Suprapubic skin (tissue), 4 donors: ENCODE results near the gene TSHZ2. TPM values are rescaled to one million over a fixed set of nuclear protein-coding genes. Genes with fewer than 3 reads are reported as not detected.
A peak's percentile ranks its signal among the peaks of the same experiment; 100 is the strongest.

Source experiments
- DNase-seq, 2 donors: peaks; one replicate each; pipeline ENCODE4 v3.0.0-alpha.2; 2019; ENCODE audit warnings: low spot score in 2 of 2
- H3K27ac ChIP-seq: fragments of 200-600 bp; sonication (generic); one replicate; pipeline ENCODE4 v1.5.1; 2019
- H3K27me3 ChIP-seq: fragments of 200-600 bp; sonication (generic); one replicate; pipeline ENCODE4 v1.5.1; 2019
- H3K36me3 ChIP-seq: fragments of 200-600 bp; sonication (generic); one replicate; pipeline ENCODE4 v1.5.1; 2019
- H3K4me1 ChIP-seq: fragments of 200-600 bp; sonication (generic); one replicate; pipeline ENCODE4 v1.5.1; 2019
- H3K4me3 ChIP-seq: fragments of 200-600 bp; sonication (generic); one replicate; pipeline ENCODE4 v1.5.1; 2019; ENCODE audit warnings: mild to moderate bottlenecking
- H3K9me3 ChIP-seq: fragments of 200-600 bp; sonication (generic); one replicate; pipeline ENCODE4 v1.5.1; 2019
- CTCF ChIP-seq, 2 donors: fragments of 200-600 bp in 1 of 2; fragments of 450-650 bp in 1 of 2; sonication (generic) in 1 of 2; IDR thresholded peaks; one replicate each; pipeline ENCODE4 v1.5.1; 2016 to 2019; ENCODE audit warnings: antibody characterized with exemption in 2 of 2, mild to moderate bottlenecking in 1 of 2, moderate library complexity in 1 of 2
- EP300 ChIP-seq: sonication (generic); formaldehyde crosslinking; IDR thresholded peaks from one replicate; pipeline ENCODE4 v1.6.1; 2017; ENCODE audit warnings: antibody characterized with exemption
- POLR2A ChIP-seq, 2 donors: fragments of 450-650 bp; IDR thresholded peaks; one replicate each; pipeline ENCODE4 v1.6.1; 2017; ENCODE audit warnings: antibody characterized with exemption in 2 of 2, mild to moderate bottlenecking in 2 of 2, moderate library complexity in 2 of 2
- POLR2AphosphoS5 ChIP-seq, 3 donors: sonication (generic); formaldehyde crosslinking; IDR thresholded peaks; one replicate each; pipeline ENCODE4 v1.6.1; 2017; ENCODE audit warnings: antibody characterized with exemption in 3 of 3
- WGBS: methylation state at CpG from one replicate; pipeline ENCODE4 v1.1.5; 2018; 5-methylcytosine and 5-hydroxymethylcytosine counted together
- total RNA-seq, 4 donors: library from RNA; depleted of rRNA; stranded (reverse); fragments of >200 nt; gene quantifications; one replicate each; pipeline ENCODE4 v1.1.0, GENCODE V29; 2016

TSHZ2 gene
- total RNA-seq, 4 donors from 2014 or later, result 10.2 to 24.7 (median 19.2) TPM

DNA sequence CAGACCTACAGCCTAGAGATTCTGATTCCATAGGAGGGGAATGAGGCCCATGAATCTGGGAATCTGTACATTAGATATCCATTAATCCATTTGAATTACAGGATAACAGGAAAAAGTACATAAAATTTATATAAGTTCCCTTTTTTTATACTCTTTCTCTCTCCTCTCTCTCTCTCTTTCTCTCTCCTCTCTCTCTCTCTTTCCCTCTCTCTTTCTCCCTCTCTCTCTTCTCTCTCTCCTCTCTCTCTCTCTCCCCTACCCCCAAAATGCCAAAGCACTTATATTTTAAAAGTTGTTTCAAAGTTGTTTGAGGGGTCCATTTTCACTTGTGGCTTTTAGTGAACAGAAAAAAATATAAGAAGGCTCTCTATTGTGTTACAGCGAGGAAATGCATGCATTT is 15.1 kb downstream of the TSHZ2 start:
- Histone ChIP-seq H3K9me3 (no peaks in the 10 kb centered on the region), H3K27ac (no peak overlapping the region), H3K4me3 (no peak overlapping the region), H3K4me1 (peaks cover 2% of the 10 kb centered on the region), H3K27me3 (no peaks in the 10 kb centered on the region), H3K36me3 (no peaks in the 10 kb centered on the region)
- 95% methylated on average over 1 of the region's 1 CpG for WGBS
- TF ChIP-seq EP300, result no peak
- TF ChIP-seq POLR2AphosphoS5 (IDR thresholded peaks at IDR 0.05), result no peak
- TF ChIP-seq CTCF (IDR thresholded peaks at IDR 0.05), result no peak
- no peak for TF ChIP-seq POLR2A (IDR thresholded peaks at IDR 0.05)
- DNase-seq, result no peak

- Histone ChIP-seq H3K27ac (peak overlapping the region; percentile 55), H3K9me3 (no peaks in the 10 kb centered on the region), H3K27me3 (no peaks in the 10 kb centered on the region), H3K36me3 (no peaks in the 10 kb centered on the region), H3K4me1 (peaks cover 2% of the 10 kb centered on the region), H3K4me3 (no peak overlapping the region)
- DNase-seq, result no peak
- WGBS, result 46% methylated on average over 4 of the region's 4 CpGs
- no peak for TF ChIP-seq POLR2A (IDR thresholded peaks at IDR 0.05)
These were observed 19.7 kb downstream of the TSHZ2 start for GRCh38 chr20:52991830-52992229.

GRCh38 chr20:52992632-52993031 is 20.5 kb downstream of the TSHZ2 start:
- no peak for TF ChIP-seq EP300
- TF ChIP-seq POLR2AphosphoS5 (IDR thresholded peaks at IDR 0.05), result no peak
- no peak for TF ChIP-seq POLR2A (IDR thresholded peaks at IDR 0.05)
- TF ChIP-seq CTCF (IDR thresholded peaks at IDR 0.05), result no peak
- H3K27ac ChIP-seq, result peak overlapping the region; percentile 55
- no peaks in the 10 kb centered on the region for H3K27me3 ChIP-seq
- no peak for DNase-seq
- H3K9me3 ChIP-seq, result no peaks in the 10 kb centered on the region
- 64% methylated on average over 1 of the region's 1 CpG for WGBS
- H3K4me3 ChIP-seq, result no peak overlapping the region
- no peaks in the 10 kb centered on the region for H3K36me3 ChIP-seq
- H3K4me1 ChIP-seq, result peaks cover 2% of the 10 kb centered on the region

DNA sequence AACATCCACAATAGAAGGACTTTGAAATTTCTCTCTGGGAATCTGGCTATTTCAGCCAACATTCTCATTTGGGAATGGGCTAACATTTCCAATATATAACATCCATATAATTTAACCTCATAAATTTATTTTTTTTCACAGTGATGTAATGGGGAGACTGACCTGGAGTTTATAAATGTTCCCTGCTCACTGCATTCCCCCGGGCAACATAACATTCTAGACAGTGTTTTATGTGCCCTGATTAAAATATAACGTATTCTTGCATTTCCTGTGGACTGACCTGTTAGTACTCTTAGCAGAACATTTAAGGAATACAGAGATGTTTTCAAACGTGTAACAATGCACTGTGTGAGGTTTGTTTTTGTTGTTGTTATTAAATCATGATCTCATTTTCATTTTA is 20.9 kb downstream of the TSHZ2 start:
- no peaks in the 10 kb centered on the region for H3K36me3 ChIP-seq
- no peak for TF ChIP-seq EP300
- TF ChIP-seq POLR2AphosphoS5 (IDR thresholded peaks at IDR 0.05), result no peak
- no peak for TF ChIP-seq CTCF (IDR thresholded peaks at IDR 0.05)
- no peak for TF ChIP-seq POLR2A (IDR thresholded peaks at IDR 0.05)
- H3K4me1 ChIP-seq, result peaks cover 2% of the 10 kb centered on the region
- WGBS, result 30% methylated on average over 3 of the region's 3 CpGs
- no peak for DNase-seq
- no peak overlapping the region for H3K4me3 ChIP-seq
- no peaks in the 10 kb centered on the region for H3K27me3 ChIP-seq
- H3K9me3 ChIP-seq, result no peaks in the 10 kb centered on the region
- H3K27ac ChIP-seq, result peak overlapping the region; percentile 55

- peak overlapping the region; percentile 55 for H3K27ac ChIP-seq
- H3K4me1 ChIP-seq, result peaks cover 2% of the 10 kb centered on the region
- no peaks in the 10 kb centered on the region for H3K36me3 ChIP-seq
- no peak overlapping the region for H3K4me3 ChIP-seq
- DNase-seq, result no peak
- H3K9me3 ChIP-seq, result no peaks in the 10 kb centered on the region
- no peaks in the 10 kb centered on the region for H3K27me3 ChIP-seq
- 90% methylated on average over 10 of the region's 10 CpGs for WGBS
- TF ChIP-seq POLR2A (IDR thresholded peaks at IDR 0.05), result no peak
These were observed 22.2 kb downstream of the TSHZ2 start for GRCh38 chr20:52994184-52994970.

GRCh38 chr20:52996130-52996529 is 24.0 kb downstream of the TSHZ2 start:
- no peak overlapping the region for H3K4me3 ChIP-seq
- no peak for DNase-seq
- WGBS, result 98% methylated on average over 1 of the region's 1 CpG
- H3K4me1 ChIP-seq, result peaks cover 2% of the 10 kb centered on the region
- TF ChIP-seq POLR2AphosphoS5 (IDR thresholded peaks at IDR 0.05) (no peak), CTCF (IDR thresholded peaks at IDR 0.05) (no peak), EP300 (no peak), POLR2A (IDR thresholded peaks at IDR 0.05) (no peak)
- H3K9me3 ChIP-seq, result no peaks in the 10 kb centered on the region
- no peaks in the 10 kb centered on the region for H3K27me3 ChIP-seq
- H3K27ac ChIP-seq, result no peak overlapping the region
- H3K36me3 ChIP-seq, result no peaks in the 10 kb centered on the region
